Measurements from ENCODE around the gene LRRC51.

GRCh38 chr11:72105888-72106287 lies 25.2 kb downstream of the LRRC51 start, which contains the start of gene TOMT:
- TF ChIP-seq CTCF (IDR thresholded peaks at IDR 0.05) (no peak), POLR2A (IDR thresholded peaks at IDR 0.05; ENCODE audit: low read depth) (no peak), POLR2AphosphoS5 (IDR thresholded peaks at IDR 0.05) (no peak), EP300 (IDR thresholded peaks at IDR 0.05) (no peak)
